HCEC 1CT (cell line): Measurements from ENCODE around the gene OR10A5.
"Not testable (repeated sequence)": the region's sequence is repeated elsewhere in the genome, so short reads cannot be mapped to it uniquely, and the experiment has no call there.

Experiments used
- DNase-seq: peaks from one replicate; pipeline ENCODE4 v3.0.0-alpha.2; 2017

Gene OR10A5

DNA sequence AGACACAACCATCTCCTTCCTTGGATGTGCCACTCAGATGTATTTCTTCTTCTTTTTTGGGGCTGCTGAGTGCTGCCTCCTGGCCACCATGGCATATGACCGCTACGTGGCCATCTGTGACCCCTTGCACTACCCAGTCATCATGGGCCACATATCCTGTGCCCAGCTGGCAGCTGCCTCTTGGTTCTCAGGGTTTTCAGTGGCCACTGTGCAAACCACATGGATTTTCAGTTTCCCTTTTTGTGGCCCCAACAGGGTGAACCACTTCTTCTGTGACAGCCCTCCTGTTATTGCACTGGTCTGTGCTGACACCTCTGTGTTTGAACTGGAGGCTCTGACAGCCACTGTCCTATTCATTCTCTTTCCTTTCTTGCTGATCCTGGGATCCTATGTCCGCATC lies 31.4 kb downstream of the OR10A5 start:
- DNase-seq = no peak

DNA sequence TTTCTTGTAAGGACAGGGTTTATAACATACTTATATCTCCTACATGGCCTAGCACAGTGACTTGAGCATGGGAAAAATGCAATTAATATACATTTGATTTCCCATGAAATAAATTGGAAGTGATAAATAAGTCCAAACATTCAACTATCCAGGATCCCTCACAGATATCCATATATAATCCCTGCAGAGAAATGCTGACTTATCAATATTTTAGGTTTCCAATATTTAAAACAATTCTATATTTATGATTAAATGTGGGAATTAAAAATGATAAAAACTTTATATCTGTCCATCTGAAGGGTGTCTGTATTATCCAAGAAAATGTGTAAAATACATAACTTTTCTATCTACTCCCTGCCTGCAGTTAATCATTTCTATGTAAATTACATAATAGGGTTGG lies 37.3 kb downstream of the OR10A5 start:
- DNase-seq = no peak

DNA sequence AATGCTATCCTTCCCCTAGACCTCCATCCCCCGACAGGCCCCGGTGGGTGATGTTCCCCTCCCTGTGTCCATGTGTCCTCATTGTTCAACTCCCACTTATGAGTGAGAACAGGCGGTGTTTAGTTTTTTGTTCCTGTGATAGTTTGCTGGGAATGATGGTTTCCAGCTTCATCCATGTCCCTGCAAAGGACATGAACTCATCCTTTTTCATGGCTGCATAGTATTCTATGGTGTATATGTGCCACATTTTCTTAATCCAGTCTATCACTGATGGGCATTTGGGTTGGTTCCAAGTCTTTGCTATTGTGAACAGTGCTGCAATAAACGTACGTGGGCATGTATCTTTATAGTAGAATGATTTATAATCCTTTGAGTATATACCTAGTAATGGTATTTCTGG lies 42.2 kb downstream of the OR10A5 start:
- not testable (repeated sequence) for DNase-seq

DNA sequence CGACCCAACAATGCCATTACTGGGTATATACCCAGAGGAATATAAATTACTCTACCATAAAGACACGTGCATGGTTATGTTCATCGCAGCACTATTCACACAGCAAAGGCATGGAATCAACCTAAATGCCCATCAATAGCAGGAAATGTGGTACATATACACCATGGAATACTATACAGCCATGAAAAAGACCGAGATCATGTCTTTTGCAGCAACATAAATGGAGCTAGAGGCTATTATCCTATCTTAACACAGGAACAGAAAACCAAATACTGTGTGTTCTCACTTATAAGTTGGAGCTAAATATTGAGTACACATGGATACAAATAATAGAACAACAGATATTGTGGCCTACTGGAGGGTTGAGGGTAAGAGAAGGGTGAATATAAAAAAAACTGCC lies 43.3 kb downstream of the OR10A5 start:
- DNase-seq = no peak

DNA sequence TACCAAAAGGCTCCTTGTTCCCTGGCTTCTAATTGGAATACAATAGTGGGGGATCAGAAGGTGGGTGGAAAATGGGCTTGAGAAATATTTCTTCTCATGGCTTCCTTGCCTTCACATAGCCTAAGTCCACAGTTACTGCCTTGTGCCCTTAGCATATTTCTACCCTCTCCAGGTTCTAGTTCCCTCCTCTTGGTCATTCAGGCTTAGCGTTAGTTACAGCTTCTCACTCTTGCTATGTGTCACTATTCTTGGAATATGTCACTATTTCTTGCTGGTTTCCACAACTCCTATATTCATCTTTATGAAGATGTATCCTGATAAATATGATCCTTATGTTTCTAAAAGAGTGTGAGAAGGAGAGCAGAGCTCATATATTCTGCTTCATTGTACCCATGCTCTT lies 44.4 kb downstream of the OR10A5 start:
- no peak for DNase-seq

DNA sequence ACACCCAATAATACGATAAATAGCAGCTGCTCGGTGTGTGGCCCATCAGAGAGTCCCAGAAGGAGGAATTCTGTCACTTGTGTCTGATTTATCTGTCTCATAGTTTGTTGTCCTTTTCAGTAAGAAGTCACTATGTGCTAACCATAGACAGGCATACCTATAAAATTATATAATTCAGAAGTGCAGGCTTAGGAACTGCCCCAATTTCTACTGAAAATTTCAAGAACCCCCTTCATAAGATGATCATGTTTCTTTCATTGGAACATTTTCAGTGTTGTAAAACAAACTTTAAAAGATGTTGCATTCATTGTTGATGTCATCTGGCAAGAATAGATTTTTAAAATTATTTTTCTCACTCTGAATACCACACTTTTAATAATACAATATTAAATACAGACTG lies 46.9 kb downstream of the OR10A5 start, which contains the start of gene OR2D2:
Gene OR2D2 (minus strand): TSS at position 101 of the 400 bp plus-strand sequence. CDS start 0 bp downstream, at position 101.
- no peak for DNase-seq

DNA sequence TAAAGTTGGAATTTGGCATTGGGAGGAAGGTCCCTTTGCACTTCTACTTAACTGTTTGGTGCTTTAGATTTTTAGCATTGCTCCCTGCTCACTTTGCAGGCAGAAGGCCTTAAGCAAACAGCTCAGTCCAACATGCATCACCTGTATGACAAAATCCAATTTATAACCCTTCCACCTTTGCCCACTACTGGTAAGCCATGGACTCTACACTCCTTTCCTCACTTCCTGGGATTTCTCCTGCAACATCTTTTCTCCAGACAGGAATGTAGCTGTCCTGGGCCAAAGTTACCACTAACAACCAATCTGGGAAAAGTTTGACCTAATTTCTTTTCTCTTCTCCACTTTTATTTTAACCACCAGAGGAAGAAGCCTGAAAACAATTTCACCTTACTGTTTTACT lies 48.6 kb downstream of the OR10A5 start:
- no peak for DNase-seq

DNA sequence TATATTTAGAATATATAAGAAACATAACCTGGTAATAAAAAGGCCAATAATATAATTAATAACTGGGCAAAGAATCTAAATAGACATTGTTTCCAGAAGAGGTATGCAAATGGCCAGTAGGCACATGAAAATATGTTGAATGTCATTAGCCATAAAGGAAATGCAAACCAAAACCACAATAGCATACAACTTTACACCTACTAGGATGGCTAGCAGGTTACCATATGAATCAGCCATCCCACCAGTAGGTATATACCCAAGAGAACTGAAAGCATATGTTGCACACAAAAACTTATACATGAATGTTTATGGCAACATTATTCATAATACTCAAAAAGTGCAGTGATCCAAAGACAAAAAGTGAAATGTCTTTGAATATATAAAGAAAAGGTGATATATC lies 49.5 kb downstream of the OR10A5 start:
- DNase-seq = no peak
